ENCODE results near the gene PPM1B.

GRCh38 chr2:44246436-44246835, 77.8 kb downstream of the PPM1B start:
- TF ChIP-seq CTCF (IDR thresholded peaks at IDR 0.05; ENCODE audit: control extremely low read depth in 1 of 3, insufficient read depth in 1 of 3, low read depth in 1 of 3, low read length in 3 of 3) (no peak), JUN (IDR thresholded peaks at IDR 0.05; ENCODE audit: low read depth, low read length) (no peak), POLR2A (IDR thresholded peaks at IDR 0.05; ENCODE audit: control extremely low read depth in 1 of 2, low read depth in 2 of 2, low read length in 2 of 2) (no peak), SP4 (IDR thresholded peaks at IDR 0.05; ENCODE audit: low read length) (no peak), TAF1 (IDR thresholded peaks at IDR 0.05; ENCODE audit: low read depth, low read length) (no peak), RXRA (IDR thresholded peaks at IDR 0.05; ENCODE audit: insufficient read depth, low read depth, low read length) (no peak), ATF3 (IDR thresholded peaks at IDR 0.05; ENCODE audit: insufficient read depth, low read depth, low read length) (no peak), POLR2AphosphoS5 (IDR thresholded peaks at IDR 0.05; ENCODE audit: low read depth, low read length) (no peak), SAP30 (IDR thresholded peaks at IDR 0.05; ENCODE audit: insufficient read depth, insufficient replicate concordance, low read length) (no peak), HDAC2 (IDR thresholded peaks at IDR 0.05; ENCODE audit: borderline replicate concordance in 1 of 2, low read depth in 2 of 2, low read length in 2 of 2) (no peak), BRCA1 (IDR thresholded peaks at IDR 0.05; ENCODE audit: low read depth, low read length) (no peak), CBX5 (IDR thresholded peaks at IDR 0.05; ENCODE audit: low read depth, low read length) (no peak), JUND (IDR thresholded peaks at IDR 0.05; ENCODE audit: low read length) (no peak)
